ENCODE results near the gene MAP3K6.

The MAP3K6 gene

GRCh38 chr1:27364696-27365371 is 1.9 kb downstream of the MAP3K6 start:
- no peak for TF ChIP-seq CTCF (IDR thresholded peaks at IDR 0.05)

GRCh38 chr1:27363766-27364695 is 2.7 kb downstream of the MAP3K6 start:
- TF ChIP-seq CTCF (IDR thresholded peaks at IDR 0.05) = no peak

- TF ChIP-seq CTCF (IDR thresholded peaks at IDR 0.05) = no peak
These were observed 5.2 kb downstream of the MAP3K6 start for GRCh38 chr1:27361553-27361952.

- TF ChIP-seq CTCF (IDR thresholded peaks at IDR 0.05) = no peak
These were observed 5.7 kb downstream of the MAP3K6 start for GRCh38 chr1:27361044-27361402.

- TF ChIP-seq CTCF (IDR thresholded peaks at IDR 0.05) = no peak
These were observed 6.4 kb downstream of the MAP3K6 start for GRCh38 chr1:27360159-27361043.

GRCh38 chr1:27359822-27360158 is 7.0 kb downstream of the MAP3K6 start:
- no peak for TF ChIP-seq CTCF (IDR thresholded peaks at IDR 0.05)

GRCh38 chr1:27358928-27359313 is 7.8 kb downstream of the MAP3K6 start:
- TF ChIP-seq CTCF (IDR thresholded peaks at IDR 0.05) = no peak
